NCI-H460 (cell line): Measurements from ENCODE around the gene SH3GLB1. TPM values are rescaled to one million over a fixed set of nuclear protein-coding genes. Genes with fewer than 3 reads are reported as not detected.

Experiments
- DNase-seq: peaks from one replicate; pipeline ENCODE4 v3.0.0-alpha.2; 2016; ENCODE audit warnings: low read depth; ENCODE audit errors: extremely low read depth
- total RNA-seq: library from RNA; depleted of rRNA; stranded (reverse); fragments of >200 nt; shearing (Covaris generic); gene quantifications from 2 replicates; pipeline ENCODE4 v1.2.3, GENCODE V29; 2014; rRNA removed

The SH3GLB1 gene
- total RNA-seq, 1 experiment from 2014 or later: 25.0 TPM

- DNase-seq: no peak
Observed at GRCh38 chr1:86769065-86769464, 64.7 kb downstream of the SH3GLB1 start.

GRCh38 chr1:86773341-86774288, 69.2 kb downstream of the SH3GLB1 start:
- no peak for DNase-seq

GRCh38 chr1:86774305-86775295, 70.2 kb downstream of the SH3GLB1 start:
- peak; percentile 74 for DNase-seq

- DNase-seq: no peak
Observed at GRCh38 chr1:86775395-86775794, 71.0 kb downstream of the SH3GLB1 start.

GRCh38 chr1:86776108-86776507, 71.7 kb downstream of the SH3GLB1 start:
- no peak for DNase-seq

- no peak for DNase-seq
Observed at GRCh38 chr1:86778569-86779239, 74.3 kb downstream of the SH3GLB1 start.

- DNase-seq: no peak
Observed at GRCh38 chr1:86779308-86780191, 75.2 kb downstream of the SH3GLB1 start.

- DNase-seq: no peak
Observed at GRCh38 chr1:86782482-86782881, 78.1 kb downstream of the SH3GLB1 start.

GRCh38 chr1:86787621-86788020, 83.2 kb downstream of the SH3GLB1 start:
- no peak for DNase-seq

GRCh38 chr1:86788300-86789206, 84.2 kb downstream of the SH3GLB1 start:
- DNase-seq: no peak

- DNase-seq: no peak
Observed at GRCh38 chr1:86795316-86795715, 90.9 kb downstream of the SH3GLB1 start.

Other genes with a start within 250 kb of the SH3GLB1 start
- not detected in 2 replicates for gene CLCA1, start 235.6 kb upstream of the SH3GLB1 start, total RNA-seq
- gene CLCA4, start 157.5 kb upstream of the SH3GLB1 start, total RNA-seq: not detected in 2 replicates
- gene SELENOF, start 209.6 kb downstream of the SH3GLB1 start, total RNA-seq: 167 and 174 TPM in 2 replicates
- 15.9 and 16.0 TPM in 2 replicates for gene HS2ST1, start 210.1 kb downstream of the SH3GLB1 start, total RNA-seq